Measurements from ENCODE around the gene STYX.

Gene STYX, protein sequence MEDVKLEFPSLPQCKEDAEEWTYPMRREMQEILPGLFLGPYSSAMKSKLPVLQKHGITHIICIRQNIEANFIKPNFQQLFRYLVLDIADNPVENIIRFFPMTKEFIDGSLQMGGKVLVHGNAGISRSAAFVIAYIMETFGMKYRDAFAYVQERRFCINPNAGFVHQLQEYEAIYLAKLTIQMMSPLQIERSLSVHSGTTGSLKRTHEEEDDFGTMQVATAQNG

DNA sequence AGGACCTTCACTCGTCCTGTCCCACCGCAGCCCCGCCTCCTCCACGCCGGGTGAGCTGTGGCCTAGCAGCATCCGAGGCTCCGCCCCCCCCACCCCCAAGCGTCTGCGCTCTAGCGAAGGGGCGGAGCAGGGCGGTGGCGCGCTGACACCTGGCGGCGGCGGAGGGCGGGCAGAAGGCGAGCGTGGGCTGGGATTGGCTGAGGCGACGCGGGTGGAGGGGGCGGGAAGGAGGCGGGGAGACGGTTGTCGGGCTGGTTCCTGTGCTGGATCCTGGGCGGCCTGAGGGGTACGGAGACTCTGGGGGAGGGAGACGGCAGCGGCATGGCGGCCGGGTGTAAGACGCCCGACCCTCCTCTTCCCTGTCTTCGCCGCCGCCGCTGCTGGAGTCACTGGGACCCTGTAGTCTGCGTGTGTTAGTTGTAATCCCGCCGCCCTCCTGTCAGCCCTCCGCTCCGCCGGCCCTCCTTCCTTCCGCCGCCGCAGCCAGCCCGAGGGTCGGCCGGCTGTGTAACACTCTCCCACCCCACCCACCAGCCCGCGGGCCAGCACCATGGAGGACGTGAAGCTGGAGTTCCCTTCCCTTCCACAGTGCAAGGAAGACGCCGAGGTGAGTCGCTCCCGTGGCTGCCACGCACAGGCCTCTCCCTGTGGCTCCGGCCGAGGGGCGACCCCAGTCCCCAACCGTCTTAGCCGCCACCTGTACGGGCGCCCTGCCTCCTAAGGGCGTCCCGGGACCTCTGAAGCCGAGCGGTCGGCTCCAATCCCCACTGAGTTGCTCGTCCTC, at the start of gene STYX:
TSS of gene STYX (plus strand) at position 242 of the 784 bp plus-strand sequence. CDS start at position 551, 309 bp downstream.
- peak; percentile 97 for DNase-seq

DNA sequence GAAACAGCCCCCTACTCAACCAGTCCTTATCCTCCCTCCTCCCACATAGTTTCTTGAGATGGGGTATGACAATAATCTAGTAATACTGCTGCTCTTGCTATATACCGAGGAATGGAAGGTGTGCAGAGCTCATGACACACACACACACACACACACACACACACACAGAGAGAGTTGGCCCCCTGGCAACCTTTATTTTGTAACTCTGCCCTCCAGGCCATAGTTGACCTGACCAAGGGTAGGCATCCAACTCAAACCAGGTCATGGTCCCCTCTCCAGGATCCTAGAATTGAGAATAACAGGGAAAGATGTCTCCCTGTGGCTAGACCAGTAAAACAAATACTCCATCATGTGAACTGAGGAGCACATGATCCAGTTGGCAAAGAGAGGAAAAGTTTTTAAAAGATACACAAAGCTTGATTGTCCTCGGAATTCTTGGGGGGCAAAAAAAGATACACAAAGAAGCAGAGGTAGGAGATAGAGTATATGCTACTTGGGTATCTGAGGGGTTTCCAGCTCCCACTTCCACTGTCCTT, 45.9 kb upstream of the STYX start:
- DNase-seq, result no peak

- DNase-seq, result no peak
Measured at GRCh38 chr14:52686176-52686575, 43.8 kb upstream of the STYX start.

DNA sequence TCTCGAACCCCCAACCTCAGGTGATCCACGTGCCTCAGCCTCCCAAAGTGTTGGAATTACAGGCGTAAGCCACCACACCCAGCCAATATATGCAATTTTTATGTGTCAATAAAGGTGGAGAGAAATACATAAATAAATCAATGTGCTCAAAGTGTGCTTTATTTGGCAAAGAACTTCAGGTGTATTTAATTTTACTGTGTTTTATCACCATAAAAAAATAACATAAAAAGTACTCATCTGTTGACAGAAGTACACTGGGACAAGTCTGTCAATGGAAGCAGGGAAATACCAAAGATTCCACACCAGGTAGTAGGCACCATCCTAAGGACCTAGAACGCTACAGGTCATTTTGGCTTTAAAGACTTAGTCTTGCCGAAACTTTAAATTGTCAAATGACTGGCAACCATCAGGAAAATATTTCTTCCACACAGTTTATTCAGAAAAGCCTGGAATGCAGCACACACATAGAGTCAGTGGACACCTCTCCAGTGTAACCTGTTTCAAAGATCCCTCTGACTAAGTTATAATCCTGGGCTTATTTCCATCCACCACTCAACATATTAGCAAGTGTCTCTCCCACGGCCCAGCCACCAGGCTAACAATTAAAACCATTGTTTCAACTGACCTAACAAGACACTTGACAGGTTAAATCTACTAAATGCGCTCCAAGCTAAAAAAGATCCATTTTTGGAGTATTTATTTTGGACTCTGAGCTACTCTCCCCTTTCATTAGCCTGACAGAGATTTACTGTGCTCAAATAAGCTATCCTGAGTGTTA, 38.8 kb upstream of the STYX start:
- no peak for DNase-seq

- DNase-seq, result no peak
Measured at GRCh38 chr14:52692248-52692962, 37.6 kb upstream of the STYX start.

DNA sequence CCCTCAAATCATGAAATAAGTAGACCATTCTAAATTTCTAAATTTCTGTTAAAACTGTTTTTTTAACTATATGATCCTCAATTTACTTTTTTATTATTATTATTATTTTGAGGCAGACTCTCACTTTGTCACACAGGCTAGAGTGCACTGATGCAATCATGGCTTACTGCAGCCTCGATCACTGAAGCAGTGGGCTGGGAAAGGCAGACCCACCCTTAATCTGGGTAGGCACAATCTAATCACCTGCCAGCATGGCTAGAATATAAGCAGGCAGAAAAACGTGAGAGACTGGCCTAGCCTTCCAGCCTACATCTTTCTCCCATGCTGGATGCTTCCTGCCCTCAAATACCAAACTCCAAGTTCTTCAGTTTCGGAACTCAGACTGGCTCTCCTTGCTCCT, 36.9 kb upstream of the STYX start:
- no peak for DNase-seq

DNA sequence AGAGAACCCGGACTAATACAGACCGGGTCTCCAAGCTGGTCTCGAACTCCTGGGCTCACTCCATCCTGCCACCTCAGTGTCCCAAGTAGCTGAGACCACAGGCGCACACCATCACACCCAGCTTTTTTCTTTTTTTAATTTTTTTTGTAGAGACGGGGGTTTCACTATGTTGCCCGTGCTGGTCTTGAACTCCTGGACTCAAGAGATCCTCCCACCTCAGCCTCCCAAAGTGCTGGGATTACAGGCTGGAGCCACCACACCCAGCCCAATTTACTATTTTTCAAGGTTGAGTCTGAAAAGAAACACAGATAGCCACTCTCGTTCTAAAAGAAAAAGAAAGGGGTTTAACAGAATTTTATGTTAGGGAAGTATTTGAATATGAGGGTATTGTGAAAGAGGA, 36.4 kb upstream of the STYX start:
- no peak for DNase-seq

DNA sequence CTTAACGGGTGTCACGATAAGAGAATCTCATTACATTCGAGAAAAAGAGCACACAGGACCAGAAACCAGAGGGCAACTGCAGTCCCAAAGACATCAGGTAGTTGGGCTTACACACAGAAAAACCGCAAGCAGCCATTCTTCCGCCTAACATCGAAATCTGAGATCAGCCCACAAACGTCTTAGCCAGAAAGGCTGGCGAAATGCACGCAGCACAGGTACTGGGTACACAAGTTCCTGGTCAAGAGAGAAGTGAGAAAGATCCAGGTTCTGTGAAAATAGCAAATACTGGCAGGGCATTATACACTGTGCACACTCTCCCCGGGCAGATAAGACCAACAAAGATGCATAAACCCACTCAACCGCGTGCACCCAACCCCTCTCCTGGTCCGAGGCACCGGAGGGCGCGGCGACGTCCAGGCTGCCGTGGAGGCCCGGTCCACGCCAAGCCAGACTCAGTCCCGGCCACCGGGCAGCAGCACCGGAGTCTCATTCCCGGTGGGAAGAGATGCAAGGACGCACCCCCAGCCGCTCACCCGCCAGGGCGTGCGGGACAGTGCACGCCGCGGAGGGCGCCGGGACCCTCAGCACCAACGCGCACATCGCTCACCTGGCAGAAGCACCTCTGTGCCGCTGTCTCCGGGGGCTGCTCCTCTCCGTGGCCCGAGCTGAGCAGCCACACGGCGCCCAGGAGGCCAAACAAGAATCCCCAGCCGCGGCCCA, 35.0 kb upstream of the STYX start:
- peak; percentile 14 for DNase-seq

DNA sequence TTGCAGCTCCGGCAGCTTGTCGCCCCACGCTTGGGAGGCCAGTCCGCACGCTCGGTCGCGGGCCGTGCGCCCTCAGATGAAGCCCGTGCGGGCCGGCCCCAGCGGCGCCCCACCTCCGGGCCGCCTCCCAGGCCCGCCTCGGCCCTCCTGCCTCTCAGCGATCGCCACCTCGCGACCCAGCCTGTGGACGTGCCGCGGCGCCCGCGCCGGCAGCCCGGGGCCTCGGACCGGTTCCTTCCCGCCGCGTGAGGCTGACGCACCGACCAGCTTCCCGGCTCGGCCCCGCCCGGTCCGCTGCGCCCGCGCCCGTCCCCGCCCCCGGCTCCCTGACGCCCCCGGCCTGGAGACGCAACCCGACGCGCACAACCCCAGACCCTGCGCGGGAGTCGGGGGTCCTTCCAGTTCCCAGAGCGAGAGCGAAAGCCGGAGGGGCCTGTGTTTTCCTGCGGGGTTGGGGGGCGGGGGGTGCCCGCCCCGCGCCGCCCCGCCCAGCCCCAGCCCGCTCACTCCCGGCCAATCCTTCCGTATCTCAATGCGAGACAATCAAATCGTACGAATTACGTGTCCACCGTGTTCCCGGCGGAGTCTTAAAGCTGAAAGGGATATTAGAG, 34.4 kb upstream of the STYX start, which contains the start of gene ERO1A:
TSS of gene ERO1A (minus strand) at position 78 of the 611 bp plus-strand sequence. CDS start at position 1, 77 bp downstream.
- DNase-seq, result peak; percentile 80

GRCh38 chr14:52700701-52701172, 29.2 kb upstream of the STYX start:
- DNase-seq, result no peak

GRCh38 chr14:52701223-52701622, 28.7 kb upstream of the STYX start:
- no peak for DNase-seq

GRCh38 chr14:52703225-52703624, 26.7 kb upstream of the STYX start:
- peak; percentile 48 for DNase-seq

DNA sequence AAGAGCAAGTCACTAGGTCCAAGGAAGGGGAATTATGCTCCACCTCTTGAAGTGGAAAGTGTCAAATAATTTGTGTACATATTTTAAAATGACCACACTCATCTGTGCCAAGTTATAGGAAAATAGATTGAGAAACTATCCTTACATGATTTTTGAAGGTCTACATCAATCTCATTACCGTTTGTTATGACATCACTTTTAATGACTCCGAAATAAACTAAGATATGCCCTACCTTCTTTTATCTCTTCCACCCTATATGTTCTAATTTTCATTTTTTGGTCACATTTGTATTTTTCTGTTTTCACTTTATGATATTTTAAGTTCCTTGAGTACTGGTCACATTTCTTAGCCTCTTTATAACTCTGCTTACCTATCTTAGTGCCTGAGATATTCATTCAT, 26.3 kb upstream of the STYX start:
- DNase-seq, result no peak

DNA sequence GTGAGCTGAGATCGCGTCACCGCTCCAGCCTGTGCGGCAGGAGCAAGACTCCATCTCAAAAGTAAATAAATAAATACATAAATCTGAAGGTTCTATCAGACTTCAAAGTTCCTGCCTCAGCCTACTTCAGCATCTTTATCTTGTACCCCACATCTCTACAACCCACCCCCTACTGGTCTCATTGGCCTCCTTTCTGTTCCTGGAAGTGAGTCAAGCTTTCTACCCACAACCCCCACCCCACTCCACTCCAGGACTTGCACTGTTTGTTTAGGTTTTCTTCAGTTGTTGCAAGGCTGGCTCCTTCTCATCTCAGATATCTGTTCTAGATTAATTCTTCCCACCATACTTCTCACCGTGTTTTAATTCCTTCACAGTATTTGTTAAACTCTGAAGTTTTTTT, 23.7 kb upstream of the STYX start:
- no peak for DNase-seq

GRCh38 chr14:52706724-52707706, 23.0 kb upstream of the STYX start, which contains the start of gene PSMC6:
PSMC6 (plus strand) TSS chr14:52707200; CDS start chr14:52707220, 20 bp downstream.
- peak; percentile 85 for DNase-seq

- DNase-seq, result no peak
Measured at GRCh38 chr14:52711666-52712065, 18.3 kb upstream of the STYX start.

DNA sequence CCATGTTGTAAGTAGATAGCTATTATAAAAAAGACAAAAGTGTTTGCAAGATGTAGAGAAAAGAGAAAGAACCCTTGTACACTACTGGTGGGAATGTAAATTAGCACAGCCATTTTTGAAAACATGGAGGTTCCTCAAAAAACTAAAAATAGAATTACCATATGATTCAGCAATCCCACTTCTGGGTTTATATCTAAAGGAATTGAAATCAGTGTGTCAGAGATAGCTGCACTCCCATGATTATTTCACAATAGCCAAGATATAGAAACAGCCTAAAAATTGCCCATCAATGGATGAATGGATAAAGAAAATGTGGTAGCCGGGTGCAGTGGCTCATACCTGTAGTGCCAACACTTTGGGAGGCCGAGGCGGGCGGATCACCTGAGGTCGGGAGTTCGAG, 13.8 kb upstream of the STYX start:
- no peak for DNase-seq

GRCh38 chr14:52723514-52724359, 6.2 kb upstream of the STYX start:
- DNase-seq, result no peak

GRCh38 chr14:52724360-52724644, 5.7 kb upstream of the STYX start:
- no peak for DNase-seq
